BJ (cell line): ENCODE results near the gene CDH8. TPM values are rescaled to one million over a fixed set of nuclear protein-coding genes. Genes with fewer than 3 reads are reported as not detected.

Experiments
- CTCF ChIA-PET: fragments of 350-600 bp; formaldehyde crosslinking; extraction: SDS; loops from one replicate; lab custom pipeline; 2021; ENCODE audit warnings: antibody characterized with exemption, inconsistent platforms; lab: Yijun Ruan, JAX
- POLR2A ChIA-PET: fragments of 300-600 bp; sonication (Branson Sonifier 250); formaldehyde crosslinking; extraction: SDS; loops from one replicate; lab custom pipeline; 2021; ENCODE audit warnings: antibody characterized with exemption; lab: Charles Lee
- DNase-seq: peaks from one replicate; pipeline ENCODE4 v3.0.0-alpha.2; 2011; ENCODE audit warnings: low read depth
- H3K27me3 ChIP-seq: 2 replicates; pipeline ENCODE4 v1.6.0; 2011; ENCODE audit warnings: low read length; ENCODE audit not compliant: control insufficient read depth, insufficient read depth
- H3K36me3 ChIP-seq: 2 replicates; pipeline ENCODE4 v1.5.1; 2011; ENCODE audit warnings: low read length; ENCODE audit not compliant: control insufficient read depth, insufficient read depth
- H3K4me3 ChIP-seq: 2 replicates; pipeline ENCODE4 v1.5.1; 2011; ENCODE audit warnings: low read depth, mild to moderate bottlenecking, control low read depth, low read length
- polyA plus RNA-seq: library from polyadenylated mRNA; depleted of rRNA; stranded (reverse); fragments of >200 nt; gene quantifications from 2 replicates; pipeline ENCODE4 v1.2.3, GENCODE V29; 2011
- TF ChIP-seq, protein P1 (sequence below): IDR thresholded peaks from 2 replicates; pipeline ENCODE4 v1.5.1; 2011; ENCODE audit warnings: low read depth, mild to moderate bottlenecking, control low read depth, inconsistent platforms, low read length, moderate library complexity; ENCODE audit not compliant: insufficient read depth

Gene CDH8
- polyA plus RNA-seq, 1 experiment: 0.13 TPM

DNA sequence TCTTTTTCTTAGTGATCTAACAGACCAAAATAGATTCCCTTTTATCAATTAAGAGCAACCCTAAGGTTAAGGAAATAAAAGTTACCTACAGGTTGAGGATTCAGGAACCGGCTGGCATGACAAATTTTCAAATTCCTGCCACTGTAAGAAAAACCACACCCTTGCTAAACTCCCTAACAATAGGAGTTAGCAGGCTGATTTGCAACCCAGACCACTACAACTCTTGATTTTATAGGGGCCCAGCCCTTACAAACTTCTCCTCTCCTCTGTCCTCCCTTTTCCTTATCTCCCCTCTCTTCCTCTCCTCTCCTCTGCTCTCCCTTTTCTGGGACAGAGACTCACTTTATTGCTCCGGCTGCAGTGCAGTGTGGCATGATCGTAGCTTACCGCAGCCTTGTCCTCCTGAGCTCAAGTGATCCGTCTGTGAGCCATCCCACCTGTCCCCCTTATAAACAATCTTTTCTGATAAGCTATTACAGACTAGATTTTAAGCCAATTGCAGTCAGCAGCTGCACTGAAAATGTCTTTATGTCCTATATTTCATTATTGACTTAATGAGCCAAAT, 418.9 kb downstream of the CDH8 start:
- H3K27me3 ChIP-seq: no peaks in the 10 kb centered on the region
- POLR2A ChIA-PET: no interaction called here
- CTCF ChIA-PET: no interaction called here
- H3K4me3 ChIP-seq: no peak overlapping the region
- TF ChIP-seq, protein P1, sequence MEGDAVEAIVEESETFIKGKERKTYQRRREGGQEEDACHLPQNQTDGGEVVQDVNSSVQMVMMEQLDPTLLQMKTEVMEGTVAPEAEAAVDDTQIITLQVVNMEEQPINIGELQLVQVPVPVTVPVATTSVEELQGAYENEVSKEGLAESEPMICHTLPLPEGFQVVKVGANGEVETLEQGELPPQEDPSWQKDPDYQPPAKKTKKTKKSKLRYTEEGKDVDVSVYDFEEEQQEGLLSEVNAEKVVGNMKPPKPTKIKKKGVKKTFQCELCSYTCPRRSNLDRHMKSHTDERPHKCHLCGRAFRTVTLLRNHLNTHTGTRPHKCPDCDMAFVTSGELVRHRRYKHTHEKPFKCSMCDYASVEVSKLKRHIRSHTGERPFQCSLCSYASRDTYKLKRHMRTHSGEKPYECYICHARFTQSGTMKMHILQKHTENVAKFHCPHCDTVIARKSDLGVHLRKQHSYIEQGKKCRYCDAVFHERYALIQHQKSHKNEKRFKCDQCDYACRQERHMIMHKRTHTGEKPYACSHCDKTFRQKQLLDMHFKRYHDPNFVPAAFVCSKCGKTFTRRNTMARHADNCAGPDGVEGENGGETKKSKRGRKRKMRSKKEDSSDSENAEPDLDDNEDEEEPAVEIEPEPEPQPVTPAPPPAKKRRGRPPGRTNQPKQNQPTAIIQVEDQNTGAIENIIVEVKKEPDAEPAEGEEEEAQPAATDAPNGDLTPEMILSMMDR: no peak
- H3K36me3 ChIP-seq: no peaks in the 10 kb centered on the region
- DNase-seq: no peak

DNA sequence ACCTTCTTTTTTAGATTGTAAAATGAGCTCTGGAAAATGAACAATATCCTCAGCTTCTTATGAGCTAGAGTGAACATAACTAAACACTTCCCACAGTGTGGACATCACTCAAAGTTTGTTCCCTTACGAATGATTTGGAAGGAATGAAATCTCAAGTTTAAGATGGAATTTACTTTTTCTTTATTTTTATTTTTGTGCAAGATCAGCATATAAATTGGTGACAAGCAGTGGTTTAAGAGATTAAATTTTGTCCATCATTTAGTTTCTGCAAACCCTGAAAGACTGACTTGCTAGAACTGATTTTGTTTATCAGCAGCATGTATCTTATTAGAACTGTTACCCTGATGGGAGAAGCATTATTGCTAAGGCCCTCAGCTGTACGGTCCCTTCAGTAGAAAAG, 420.1 kb downstream of the CDH8 start:
- TF ChIP-seq, protein P1: no peak
- CTCF ChIA-PET: no interaction called here

DNA sequence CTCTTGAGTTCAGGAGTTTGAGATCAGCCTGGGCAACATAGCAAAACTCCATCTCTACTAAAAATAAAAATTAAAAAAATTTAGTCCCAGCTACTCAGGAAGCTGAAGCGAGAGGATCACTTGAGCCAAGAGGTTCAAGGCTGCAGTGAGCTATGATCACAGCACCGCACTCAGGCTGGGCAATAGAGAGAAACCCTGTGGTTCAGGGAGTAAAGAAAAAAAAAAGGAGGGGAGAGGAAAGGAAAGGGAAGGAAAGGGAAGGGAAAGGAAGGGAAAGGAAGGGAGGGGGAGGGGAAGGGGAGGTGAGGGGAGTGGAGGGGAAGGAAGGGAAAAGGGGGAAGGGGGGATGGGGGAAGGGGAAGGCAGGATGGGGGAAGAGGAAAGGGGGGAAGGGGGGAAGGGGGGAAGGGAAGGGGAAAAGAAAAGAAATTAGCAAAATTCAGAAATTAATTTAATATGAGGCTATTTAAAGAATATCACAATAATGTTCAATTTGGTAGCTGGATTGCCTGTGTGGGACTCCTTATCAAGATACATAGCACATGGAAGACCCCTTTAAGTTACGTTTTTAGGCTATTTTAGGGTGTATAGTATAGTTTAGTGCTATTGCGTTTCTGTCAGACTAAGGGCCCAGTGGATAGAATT, 424.3 kb downstream of the CDH8 start:
- ChIA-PET POLR2A (no interaction called here), CTCF (no interaction called here)
- no peaks in the 10 kb centered on the region for H3K36me3 ChIP-seq
- no peaks in the 10 kb centered on the region for H3K27me3 ChIP-seq
- TF ChIP-seq, protein P1: no peak
- no peak for DNase-seq
- no peak overlapping the region for H3K4me3 ChIP-seq

More for the DNA sequence above, 420.1 kb downstream of the CDH8 start:
- no peak for DNase-seq
- Histone ChIP-seq H3K36me3 (no peaks in the 10 kb centered on the region), H3K27me3 (no peaks in the 10 kb centered on the region), H3K4me3 (no peak overlapping the region)
- POLR2A ChIA-PET: no interaction called here

DNA sequence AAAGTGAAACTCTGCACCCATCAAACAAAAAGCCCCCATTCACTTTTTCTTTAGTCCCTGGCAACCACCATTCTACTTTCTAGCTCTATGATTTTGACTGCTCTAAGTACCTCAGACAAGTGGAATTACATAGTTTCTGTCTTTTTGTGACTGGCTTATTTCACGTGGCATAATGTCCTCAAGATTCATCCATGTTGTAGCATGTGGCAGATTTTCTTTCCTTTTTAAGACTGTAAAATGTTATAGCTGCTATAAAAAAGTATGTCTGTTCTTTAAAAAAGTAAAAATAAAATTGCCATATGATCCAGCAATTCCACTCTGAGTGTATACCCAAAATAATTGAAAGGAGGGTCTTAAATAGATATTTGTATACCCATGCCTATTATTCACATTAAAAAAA, 429.7 kb downstream of the CDH8 start:
- ChIA-PET POLR2A (no interaction called here), CTCF (no interaction called here)
- H3K4me3 ChIP-seq: no peak overlapping the region
- TF ChIP-seq, protein P1: no peak
- H3K27me3 ChIP-seq: no peaks in the 10 kb centered on the region
- H3K36me3 ChIP-seq: no peaks in the 10 kb centered on the region
- no peak for DNase-seq
